SIG-M5 treated with dmso at 0.1 percent for 504 hours (cell line): ENCODE results near the gene PHACTR3.
A peak's percentile ranks its signal among the peaks of the same experiment; 100 is the strongest.

Experiments used
- DNase-seq: peaks from one replicate; lab custom pipeline; 2025; ENCODE audit not compliant: unreplicated experiment; lab: John Stamatoyannopoulos, UW

PHACTR3 gene

GRCh38 chr20:59645271-59645670 lies 40.9 kb downstream of the PHACTR3 start:
- DNase-seq: no peak

DNA sequence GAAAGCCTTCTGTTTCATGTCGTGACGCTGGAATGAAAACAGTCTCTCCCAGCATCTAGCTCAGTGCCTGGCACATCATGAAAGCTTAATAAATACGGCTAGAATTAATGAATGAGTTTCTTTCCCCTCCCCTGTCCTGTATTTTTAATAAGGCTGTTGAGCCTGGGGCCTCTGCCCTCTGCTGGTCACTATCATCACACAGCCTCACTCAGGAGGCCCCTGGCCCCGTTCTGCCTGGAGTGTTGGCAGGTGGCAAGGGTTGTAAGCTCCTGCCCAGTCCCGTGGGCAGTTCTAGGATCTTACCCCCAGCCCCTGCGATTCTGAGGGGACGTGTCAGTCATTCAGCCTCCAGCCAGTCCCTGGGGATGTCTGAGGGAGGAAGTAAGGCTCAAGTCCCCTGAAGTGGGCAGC lies 41.4 kb downstream of the PHACTR3 start:
- DNase-seq: peak; percentile 8

DNA sequence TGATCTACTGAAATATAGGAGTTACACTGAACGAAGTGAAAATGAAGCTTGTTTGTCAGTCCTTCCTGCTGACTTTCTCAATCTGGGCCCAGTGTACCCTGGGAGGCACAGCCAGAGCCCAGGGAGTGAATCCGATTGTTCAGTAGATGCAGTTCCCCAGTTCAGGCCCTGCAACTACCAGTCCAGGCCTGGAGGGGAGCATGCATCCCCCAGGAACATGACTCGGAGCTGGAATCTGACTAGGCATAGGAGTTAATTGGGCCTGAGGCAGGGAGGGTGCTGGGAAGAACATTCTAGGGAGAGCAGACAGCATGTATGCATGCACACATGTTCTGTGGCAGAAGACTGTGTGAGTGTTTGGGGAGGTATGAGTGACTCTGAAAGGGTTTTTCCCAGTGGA lies 42.1 kb downstream of the PHACTR3 start:
- no peak for DNase-seq

DNA sequence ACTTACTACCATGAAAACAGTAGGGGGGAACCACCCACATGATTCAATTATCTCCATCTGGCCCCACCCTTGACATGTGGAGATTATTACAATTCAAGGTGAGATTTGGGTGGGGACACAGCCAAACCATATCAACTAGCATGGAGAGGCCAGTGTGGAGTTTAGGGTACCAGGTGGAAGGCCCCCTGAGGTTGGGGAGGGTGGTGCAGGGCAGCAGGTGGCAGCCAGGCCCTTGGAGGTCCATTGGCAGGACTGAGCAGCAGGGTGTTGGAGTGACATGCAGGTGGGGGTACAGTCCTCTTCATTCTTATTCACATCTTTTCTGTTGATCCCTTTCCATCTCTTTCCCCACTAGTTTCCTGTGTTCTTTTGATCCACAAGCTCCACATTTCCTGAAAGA lies 42.9 kb downstream of the PHACTR3 start:
- no peak for DNase-seq

- DNase-seq: no peak
Measured at GRCh38 chr20:59648466-59649070, 44.2 kb downstream of the PHACTR3 start.

- DNase-seq: no peak
Measured at GRCh38 chr20:59650418-59650817, 46.1 kb downstream of the PHACTR3 start.

GRCh38 chr20:59652381-59652780 lies 48.0 kb downstream of the PHACTR3 start:
- DNase-seq: no peak

GRCh38 chr20:59656417-59656816 lies 52.1 kb downstream of the PHACTR3 start:
- no peak for DNase-seq

GRCh38 chr20:59657459-59658046 lies 53.2 kb downstream of the PHACTR3 start:
- DNase-seq: no peak

DNA sequence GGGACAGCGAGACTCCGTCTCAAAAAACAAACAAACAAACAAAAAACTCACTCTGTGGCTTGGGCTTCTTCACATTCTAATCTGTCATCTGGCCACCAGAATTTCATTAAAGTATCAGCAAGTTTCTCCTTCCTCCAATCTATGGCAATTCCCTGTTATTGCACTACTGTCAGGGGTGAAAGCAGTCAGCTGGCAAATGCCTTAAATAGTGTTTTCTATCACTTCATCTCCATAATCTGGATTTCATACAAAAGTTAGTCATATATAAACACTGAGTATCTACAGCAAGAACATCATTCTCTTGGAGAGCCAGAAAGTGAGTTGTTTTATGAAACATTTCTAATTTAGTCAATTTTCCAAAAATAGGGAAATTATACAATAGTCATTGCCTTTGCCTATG lies 56.1 kb downstream of the PHACTR3 start:
- no peak for DNase-seq

- DNase-seq: no peak
Measured at GRCh38 chr20:59661153-59661552, 56.8 kb downstream of the PHACTR3 start.

DNA sequence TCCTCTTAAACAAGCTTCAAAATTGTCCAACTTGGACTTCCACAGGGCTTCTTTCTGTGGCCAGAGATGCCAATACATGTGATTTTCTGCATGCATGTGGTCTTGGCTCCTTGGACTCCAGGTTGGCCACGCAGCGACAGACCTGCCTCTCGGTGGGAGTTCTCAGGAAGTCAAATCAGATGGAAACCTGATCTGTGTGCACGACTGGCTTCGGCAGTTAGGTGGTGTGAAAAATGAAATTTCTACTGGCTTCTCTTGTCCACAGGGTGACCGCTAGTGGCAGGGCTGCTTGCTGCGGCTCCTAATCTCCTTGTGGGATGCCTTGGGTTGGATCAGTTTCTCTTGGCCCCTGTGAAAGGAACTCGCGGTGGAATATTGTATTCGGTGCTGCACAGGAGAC lies 57.3 kb downstream of the PHACTR3 start:
- no peak for DNase-seq

GRCh38 chr20:59662161-59662560 lies 57.8 kb downstream of the PHACTR3 start:
- no peak for DNase-seq

DNA sequence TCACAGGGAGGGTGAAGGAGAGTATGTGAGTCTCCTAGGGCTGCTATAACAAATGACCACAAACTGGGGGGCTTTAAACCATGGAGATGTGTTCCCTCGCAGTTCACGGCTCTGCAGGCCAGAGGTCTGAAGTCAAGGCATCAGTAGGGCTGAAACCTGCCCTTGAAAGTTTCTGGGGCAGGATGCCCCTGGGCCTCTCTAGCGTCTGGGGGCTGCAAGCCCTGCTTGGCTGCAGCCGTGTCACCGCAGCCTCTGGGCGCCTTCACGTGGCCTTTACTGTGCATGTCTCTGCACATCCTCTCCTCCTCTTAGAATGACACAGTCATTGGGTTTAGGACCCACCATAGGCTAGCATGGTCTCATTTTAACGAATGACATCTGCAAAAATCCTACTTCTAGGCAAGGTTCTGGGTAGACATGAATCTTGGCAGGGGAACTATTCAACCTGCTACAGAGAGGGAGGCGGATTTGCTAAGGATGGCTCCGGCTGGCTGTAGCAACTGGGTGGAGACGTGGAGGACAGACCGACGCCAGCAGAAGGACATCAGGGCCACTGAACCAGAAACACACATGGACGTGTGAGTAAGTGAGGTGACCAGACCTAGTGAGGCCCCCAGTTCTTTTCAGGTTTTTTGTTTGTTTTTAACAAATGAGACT lies 58.6 kb downstream of the PHACTR3 start:
- no peak for DNase-seq

DNA sequence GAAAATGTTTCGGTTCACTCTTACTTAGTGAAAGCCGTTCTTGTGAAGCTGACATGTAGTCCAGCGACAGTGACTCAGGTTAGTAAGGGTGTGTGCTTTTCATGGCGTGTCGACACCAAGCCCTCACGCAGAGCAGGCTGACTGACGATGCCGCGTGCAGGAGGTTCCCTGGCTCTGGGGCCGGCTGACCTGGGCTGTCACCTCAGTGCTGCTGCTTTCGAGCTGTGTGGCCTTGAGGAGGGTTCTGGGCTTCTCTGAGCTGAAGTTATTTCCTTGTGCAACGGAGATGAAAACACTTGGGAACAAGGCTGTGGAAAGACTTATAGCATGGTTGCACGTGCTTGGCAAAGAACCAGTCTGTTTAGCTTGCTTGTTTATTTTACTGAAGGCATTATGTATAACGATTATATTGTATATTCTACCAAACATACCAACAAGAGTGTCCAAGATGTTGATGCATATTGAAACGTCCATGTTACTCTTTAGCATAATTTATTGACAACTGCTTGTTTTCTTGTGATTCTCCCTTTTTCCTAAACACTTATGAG lies 59.2 kb downstream of the PHACTR3 start:
- DNase-seq: no peak

- no peak for DNase-seq
Measured at GRCh38 chr20:59664421-59664941, 60.1 kb downstream of the PHACTR3 start.

GRCh38 chr20:59665656-59666555 lies 61.6 kb downstream of the PHACTR3 start:
- no peak for DNase-seq

GRCh38 chr20:59666586-59666985 lies 62.2 kb downstream of the PHACTR3 start:
- DNase-seq: no peak

GRCh38 chr20:59667131-59667530 lies 62.8 kb downstream of the PHACTR3 start:
- DNase-seq: no peak

DNA sequence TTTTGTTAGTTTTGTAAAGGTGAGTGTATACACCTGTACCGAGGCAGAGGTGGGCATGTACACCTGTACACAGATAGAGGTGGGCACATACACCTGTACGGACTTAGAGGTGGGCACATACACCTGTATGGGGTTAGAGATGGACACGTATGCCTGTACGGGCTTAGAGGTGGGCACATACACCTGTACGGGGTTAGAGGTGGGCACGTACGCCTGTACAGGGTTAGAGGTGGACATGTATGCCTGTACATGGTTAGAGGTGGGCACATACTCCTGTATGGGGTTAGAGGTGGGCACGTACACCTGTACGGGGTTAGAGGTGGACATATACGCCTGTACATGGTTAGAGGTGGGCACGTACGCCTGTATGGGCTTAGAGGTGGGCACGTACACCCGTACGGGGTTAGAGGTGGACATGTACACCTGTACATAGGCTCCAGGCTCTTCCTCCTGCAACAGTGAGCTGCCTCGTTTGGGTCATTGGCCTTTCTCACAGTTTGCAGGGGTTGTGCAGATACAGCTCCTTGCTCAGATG lies 63.7 kb downstream of the PHACTR3 start:
- DNase-seq: no peak
